ENCODE measurements around the gene TCF25.
"Not testable (repeated sequence)": the region's sequence is repeated elsewhere in the genome, so short reads cannot be mapped to it uniquely, and the experiment has no call there.

TCF25 gene

DNA sequence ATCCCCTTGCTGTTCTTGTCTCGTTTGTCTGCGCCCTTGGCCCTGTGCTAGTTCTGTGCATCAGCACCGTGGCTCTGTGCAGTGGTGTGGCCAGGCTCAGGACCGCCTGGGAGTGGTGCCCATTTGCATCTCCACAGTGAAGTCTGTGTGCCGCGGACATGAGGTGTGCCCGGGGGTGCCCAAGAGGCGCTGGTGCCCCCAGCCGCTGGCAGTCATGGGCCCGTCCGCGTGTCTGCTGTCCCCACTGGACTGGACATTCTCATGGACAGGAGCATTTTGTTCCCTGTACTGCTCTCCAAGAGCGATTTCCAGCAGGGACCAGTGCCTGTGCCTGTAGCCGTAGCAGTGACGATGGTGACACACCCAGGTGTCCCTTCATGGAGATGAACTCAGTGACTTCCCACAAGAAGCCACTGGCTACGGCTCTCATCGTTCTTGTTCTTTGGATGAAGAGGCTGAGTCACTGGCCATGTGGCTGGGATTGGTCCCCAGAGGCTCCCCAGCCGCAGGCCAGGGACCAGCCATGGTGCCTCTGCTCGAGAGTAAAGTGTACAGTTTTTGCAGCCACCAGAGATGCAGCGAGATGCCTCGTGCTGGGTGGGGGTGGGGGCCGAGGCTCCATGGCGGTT lies 32.2 kb downstream of the TCF25 start:
- DNase-seq: no peak

DNA sequence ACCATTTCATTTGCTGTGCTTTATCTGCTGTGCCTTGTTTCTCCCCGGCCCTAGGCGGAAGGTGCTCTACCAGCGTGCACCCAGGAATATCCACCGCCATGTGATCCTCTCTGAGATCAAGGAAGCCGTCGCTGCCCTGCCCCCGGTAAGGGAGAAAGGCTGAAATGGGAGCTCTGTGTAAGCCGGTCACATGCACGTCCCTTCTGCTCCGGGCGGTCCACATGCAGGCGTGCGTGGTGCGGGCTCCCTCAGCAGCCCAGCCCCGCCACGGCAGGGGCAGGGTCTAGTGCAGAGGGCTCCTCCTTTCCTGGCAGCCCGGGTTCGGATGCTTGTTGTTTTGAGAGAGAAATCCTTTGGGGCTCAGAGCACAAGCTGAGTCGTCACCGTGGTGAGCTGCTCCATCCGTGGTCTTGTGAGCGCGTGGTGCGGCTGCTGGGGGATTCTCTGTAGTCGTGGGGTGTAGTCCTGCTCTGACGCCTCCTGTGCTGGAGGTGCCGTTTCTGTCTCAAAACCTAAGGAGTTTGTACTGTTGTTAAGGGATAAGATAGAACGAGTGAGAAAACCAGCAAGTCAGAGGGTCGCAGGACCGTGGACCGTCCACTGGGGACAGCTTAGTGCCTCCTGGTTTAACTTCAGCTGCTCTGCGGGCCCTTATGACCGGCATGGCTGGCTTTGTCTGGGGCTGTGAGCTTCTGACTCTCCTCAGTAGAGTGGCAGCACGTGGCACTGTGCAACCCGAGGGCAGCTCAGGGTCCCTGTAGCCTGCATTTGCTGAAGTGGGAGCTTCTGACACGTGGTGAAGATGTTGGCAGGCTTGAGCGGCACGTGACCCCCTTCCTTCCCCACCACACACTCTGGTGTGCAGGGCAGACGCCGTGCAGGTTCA lies 33.0 kb downstream of the TCF25 start:
- DNase-seq: no peak

DNA sequence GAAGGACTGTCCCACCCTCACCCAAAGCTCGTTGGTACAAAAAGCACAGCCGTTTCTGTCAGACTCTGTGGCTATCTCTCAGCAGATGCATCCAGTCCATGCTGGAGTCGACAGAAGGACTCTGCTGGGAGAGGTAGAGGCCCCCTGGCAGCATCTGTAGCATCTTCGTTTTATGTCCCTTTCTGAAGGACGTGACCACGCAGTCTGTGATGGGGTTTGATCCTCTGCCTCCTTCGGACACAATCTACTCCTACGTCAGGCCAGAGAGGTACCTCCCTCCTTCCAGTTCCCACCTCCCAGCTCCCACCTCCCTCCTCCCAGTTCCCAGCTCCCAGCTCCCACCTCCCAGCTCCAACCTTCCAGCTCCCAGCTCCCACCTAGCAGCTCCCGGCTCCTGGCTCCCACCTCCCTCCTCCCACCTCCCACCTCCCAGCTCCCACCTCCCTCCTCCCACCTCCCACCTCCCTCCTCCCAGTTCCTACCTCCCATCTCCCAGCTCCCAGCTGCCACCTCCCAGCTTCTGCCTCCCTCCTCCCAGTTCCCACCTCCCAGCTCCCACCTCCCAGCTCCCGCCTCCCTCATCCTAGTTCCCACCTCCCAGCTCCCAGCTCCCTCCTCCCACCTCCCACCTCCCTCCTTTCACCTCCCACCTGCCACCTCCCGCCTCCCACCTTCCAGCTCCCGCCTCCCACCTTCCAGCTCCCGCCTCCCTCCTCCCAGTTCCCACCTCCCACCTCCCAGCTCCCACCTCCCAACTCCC lies 33.8 kb downstream of the TCF25 start:
- no peak for DNase-seq

DNA sequence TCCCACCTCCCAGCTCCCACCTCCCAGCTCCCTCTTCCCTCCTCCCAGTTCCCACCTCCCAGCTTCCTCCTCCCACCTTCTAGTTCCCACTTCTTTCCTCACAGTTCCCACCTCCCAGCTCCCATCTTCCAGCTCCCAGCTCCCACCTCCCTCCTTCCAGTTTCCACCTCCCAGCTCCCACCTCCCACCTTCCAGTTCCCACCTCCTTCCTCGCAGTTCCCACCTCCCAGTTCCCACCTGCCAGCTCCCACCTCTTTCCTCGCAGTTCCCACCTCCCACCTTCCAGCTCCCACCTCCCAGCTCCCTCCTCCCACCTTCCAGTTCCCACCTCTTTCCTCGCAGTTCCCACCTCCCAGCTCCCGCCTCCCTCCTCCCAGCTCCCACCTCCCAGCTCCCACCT lies 34.8 kb downstream of the TCF25 start:
- no peak for DNase-seq

DNA sequence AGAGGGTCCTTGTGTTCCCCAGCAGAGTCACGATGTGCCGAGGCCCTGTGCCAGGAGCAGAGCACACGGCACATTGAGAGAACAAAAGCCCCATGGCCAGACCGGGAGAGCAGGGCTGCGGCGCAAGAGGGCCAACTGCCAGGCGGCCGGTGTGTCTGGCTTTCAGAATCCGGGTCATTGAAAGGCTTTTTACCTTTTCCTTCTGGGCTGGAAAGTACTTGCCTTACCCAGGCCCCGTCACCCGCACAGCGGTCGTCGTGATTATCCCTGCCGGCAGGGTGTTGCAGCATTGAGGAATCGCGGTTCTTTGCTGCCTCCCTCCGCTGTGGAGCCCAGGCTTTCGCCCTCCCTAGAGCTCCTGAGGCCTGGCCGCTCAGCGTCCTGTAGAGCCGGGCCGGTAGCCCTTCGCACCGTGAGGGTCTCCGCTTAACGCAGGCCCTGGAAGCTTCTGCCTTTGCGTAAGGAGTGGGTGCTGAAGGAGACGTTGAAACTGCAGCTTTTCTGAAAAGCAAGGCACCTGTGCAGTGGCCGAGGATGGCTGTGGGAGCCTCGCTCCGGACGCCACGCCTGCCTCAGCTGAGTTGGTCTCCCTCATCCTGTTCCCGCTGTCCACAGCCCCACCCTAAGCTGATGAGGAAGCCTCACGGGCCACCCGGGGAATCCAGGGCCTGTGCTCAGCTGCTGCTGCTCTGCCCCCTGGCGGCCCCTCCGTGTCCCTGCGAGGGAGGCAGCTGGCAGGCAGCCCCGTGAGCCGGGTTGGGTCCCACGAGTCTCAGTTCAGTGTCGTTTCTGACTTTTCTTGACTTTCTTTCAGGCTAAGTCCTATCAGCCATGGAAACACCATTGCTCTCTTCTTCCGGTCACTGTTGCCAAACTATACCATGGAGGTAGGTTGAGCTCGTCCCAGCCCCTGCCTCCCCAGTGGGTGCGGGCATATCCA lies 36.7 kb downstream of the TCF25 start:
- peak; percentile 80 for DNase-seq

DNA sequence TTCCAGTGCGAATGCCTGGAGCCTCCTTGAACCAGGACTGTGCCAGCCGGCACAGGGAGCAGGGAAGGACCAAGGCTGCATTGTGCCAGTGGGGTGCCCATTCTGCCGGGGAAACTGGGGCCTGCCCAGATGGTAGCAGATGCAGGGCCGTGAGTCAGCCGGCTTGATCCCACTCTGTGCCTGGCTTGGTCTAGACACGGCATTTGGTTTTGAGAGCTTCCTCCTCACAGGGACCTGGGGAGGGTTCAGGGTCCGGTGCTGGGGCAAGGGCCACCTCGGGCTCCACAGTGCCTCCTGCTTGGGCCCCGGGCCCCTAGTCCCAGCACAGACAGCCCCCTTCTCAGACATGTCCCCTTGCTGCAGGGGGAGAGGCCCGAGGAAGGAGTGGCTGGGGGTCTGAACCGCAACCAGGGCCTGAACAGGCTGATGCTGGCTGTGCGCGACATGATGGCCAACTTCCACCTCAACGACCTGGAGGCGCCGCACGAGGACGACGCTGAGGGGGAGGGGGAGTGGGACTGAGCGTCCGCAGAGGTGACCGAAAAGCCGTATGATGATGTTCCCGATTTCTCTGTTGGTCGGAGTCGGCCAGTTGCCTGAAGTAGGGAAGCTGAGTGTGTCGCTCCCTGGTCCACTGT lies 37.4 kb downstream of the TCF25 start:
- no peak for DNase-seq

DNA sequence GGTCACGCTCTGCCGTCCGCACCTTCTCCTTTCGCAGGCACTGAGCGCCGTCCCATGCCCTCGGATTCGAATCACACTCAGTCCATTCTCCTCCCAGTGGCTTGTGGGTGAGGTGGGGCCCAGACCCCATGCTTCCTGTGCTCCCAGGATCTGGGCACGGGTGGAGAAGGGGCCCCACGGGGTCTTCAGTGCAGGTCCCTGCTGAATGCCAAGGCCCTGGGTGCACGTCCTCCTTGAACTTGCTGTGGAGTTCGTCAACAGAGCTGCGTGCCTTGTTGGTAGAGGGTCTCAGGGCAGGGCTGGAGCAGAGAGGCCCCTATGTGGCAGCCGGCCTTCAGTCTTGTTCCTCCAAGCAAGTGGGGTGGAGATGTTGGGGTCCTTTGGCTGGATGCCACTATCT lies 38.0 kb downstream of the TCF25 start:
- no peak for DNase-seq

DNA sequence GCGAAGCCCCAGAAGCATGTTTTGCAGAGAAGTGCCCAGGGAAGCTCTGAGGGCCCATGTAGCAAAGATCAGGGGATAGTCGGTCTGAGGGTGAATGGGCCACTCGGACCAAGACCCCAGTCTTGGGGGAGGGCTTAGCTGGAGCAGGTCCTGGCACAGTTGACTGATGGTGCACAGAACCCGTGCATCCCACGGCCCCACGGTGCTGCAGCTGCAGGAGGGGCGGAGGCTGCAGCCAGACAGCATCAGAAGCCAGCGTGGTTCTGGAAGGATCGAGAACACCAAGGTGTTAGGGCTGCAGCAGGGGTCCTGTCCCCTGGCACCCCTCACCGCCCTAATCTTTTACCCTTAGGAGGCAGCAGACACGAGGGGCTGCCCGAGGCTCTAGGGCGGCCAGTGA lies 38.8 kb downstream of the TCF25 start:
- DNase-seq: no peak

DNA sequence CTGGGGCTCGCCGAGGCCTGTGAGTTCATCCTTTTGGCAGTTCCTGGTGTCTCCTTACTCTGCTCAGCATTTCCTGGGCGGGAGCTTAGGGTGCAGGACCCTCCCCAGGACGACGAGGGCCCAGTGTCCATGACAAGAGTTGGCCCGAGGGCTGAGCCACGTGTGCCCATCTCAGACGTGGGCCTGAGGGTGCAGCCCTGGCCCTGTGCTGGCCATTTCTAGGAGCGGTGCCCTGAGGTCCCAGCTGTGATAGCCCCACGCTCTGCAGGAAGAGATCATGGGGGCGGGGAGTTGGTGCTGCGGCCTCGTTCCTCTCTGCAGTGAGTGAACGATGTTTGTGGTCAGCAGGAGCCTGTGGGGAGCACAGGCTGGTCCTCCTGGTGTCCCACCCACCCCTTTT lies 39.2 kb downstream of the TCF25 start:
- no peak for DNase-seq

DNA sequence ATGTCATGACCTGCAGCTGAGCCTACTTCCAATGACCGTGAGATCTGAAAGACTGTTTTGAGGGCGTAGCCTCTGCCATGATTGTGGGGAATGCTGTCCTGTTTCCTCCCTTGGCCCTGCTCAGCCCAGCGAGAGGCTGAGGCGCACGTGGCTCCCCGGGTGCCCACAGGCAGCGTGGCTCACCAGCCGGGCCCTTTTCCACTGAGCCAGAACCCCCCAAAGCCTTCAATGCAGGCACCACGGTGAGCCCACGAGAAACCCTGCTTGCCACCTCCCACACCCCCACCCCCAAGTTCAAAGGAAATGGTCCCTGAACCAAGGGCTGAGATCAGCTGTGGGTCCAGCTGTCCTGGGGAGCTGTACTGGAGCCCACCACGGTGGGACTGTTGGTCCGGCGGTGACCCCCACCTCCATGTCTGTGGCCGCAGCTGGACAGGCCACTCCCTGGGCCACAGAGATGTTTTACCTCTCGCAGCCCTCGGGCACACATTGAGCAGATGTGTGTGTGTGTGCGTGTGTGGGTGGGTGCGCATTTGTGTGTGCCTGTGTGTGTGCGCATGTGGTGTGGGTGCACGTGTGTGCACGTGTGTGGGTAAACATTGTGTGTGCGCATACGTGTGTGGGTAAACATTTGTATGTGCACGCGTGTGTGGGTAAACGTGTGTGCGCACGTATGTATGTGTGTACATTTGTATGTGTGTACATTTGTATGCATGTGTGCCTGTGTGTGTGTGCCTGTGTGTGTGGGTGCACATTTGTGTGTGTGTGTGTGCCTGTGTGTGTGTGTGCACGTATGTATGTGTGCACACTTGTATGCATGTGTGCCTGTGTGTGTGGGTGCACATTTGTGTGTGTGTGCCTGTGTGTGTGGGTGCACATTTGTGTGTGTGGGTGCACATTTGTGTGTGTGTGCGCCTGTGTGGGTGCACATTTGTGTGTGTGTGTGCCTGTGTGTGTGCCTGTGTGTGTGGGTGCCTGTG lies 40.3 kb downstream of the TCF25 start:
- no peak for DNase-seq

DNA sequence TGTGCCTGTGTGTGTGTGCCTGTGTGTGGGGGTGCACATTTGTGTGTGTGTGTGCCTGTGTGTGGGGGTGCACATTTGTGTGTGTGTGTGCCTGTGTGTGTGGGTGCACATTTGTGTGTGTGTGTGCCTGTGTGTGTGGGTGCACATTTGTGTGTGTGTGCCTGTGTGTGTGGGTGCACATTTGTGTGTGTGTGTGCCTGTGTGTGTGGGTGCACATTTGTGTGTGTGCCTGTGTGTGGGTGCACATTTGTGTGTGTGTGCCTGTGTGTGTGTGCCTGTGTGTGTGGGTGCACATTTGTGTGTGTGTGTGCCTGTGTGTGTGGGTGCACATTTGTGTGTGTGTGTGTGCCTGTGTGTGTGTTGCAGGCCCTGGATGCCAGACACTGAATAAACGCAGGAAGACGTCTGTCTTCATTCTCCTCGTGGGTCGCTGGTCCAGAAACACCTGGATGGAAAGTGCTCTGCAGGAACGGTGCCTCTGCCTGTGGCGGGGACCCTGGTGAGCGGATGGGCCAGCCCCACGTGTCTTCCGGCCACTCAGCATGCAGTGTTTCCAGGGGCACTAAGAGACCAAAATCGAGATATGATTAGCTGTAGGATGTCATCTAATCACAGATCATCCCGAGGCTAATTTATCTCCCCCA lies 41.4 kb downstream of the TCF25 start:
- DNase-seq: not testable (repeated sequence)

DNA sequence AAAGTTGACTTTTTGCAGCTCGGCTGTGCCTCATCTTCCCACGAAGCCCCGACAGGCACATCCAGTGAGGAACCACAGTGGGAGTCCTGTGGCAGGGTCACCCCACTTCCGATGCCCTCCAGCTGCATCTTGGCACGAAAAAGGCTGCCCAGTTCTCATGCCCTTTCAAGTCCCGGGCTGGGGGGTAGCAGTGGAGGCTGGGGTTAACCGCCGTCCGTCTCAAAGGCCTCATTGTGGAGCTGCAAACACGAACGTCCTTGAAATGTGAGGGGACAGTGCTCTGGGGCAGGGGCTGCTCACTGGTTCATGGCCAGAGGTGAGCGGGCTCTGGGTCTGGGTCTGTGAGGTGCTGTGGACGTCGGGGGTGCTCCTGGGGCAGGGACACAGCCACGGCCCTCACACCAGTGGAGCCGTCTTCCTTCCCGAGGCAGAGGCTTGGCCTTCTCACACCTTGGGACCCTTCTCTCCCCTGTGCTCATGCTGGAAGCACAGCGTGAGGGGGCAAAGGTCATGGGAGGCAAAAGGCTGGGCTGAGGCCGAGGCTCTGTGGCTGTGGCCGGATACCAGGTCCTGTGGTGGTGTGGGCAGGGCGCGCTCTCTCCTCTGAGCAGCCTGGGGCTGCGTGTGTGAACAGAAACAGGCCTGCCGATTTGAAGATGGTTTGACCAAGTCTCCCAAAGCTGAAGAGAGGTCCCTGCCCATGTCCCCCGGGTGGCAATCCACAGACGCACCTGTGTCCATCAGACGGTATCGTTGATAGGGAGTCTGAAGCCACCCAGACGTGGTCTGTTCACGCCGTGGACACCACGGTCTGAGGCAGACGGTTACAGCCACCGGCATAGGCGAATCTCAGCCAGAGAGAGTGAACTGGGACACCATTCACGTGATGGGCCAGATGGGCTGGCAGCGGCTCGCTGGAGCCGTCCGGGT lies 42.2 kb downstream of the TCF25 start:
- no peak for DNase-seq

DNA sequence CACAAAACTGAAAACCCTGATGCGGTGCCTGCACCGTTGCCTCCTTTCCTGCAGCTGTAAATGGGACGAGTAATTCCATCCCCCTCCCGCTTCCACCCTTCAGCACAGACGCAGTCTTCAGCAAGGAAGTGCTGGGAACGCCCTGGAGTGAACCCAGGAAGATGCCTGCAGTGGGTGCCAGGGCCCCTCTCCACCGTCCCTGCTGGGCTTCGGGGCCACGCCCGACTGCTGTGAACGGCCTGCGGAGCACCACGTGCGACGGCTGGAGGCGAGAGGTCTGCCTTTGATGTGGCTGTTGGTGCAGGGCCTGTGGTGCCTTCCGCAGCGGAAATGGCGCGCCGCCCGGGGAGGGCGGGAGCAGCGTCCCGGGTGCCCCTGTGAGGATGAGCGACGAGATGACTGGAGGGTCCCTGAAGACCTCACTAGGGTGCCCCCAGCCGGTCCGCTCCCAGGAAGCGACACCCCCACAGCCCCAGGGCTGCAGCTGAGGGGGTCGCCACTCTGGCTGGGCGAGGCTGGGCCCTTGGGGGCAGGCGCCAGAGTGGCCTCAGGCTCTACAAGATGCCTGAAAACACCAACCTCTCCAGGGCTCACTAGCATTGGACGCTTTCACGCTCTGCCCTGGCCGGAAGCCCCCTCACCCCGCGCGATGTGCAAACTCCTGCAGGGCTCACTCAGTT lies 44.5 kb downstream of the TCF25 start:
- peak; percentile 22 for DNase-seq

DNA sequence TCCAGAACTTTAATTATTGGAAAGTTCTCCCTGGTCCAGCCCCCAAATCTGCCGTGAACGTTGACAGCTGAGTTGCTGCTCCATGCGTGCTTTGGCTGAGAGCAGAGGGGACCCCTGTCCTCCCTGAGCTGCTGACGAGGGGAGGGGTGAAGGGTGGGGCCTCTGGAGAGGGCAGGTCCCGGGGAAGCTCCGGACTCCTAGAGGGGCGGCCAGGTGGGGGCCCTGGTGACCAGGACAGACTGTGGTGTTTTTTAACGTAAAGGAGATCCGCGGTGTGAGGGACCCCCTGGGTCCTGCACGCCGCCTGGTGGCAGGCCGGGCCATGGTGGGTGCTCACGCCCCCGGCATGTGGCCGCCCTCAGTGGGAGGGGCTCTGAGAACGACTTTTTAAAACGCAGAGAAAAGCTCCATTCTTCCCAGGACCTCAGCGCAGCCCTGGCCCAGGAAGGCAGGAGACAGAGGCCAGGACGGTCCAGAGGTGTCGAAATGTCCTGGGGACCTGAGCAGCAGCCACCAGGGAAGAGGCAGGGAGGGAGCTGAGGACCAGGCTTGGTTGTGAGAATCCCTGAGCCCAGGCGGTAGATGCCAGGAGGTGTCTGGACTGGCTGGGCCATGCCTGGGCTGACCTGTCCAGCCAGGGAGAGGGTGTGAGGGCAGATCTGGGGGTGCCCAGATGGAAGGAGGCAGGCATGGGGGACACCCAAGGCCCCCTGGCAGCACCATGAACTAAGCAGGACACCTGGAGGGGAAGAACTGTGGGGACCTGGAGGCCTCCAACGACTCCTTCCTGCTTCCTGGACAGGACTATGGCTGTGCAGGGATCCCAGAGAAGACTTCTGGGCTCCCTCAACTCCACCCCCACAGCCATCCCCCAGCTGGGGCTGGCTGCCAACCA lies 45.3 kb downstream of the TCF25 start, which contains the start of gene MC1R:
Gene MC1R, plus strand, starts transcription at position 410 of the 895 bp plus-strand sequence. Its CDS starts 397 bp downstream, at position 807.
- no peak for DNase-seq

DNA sequence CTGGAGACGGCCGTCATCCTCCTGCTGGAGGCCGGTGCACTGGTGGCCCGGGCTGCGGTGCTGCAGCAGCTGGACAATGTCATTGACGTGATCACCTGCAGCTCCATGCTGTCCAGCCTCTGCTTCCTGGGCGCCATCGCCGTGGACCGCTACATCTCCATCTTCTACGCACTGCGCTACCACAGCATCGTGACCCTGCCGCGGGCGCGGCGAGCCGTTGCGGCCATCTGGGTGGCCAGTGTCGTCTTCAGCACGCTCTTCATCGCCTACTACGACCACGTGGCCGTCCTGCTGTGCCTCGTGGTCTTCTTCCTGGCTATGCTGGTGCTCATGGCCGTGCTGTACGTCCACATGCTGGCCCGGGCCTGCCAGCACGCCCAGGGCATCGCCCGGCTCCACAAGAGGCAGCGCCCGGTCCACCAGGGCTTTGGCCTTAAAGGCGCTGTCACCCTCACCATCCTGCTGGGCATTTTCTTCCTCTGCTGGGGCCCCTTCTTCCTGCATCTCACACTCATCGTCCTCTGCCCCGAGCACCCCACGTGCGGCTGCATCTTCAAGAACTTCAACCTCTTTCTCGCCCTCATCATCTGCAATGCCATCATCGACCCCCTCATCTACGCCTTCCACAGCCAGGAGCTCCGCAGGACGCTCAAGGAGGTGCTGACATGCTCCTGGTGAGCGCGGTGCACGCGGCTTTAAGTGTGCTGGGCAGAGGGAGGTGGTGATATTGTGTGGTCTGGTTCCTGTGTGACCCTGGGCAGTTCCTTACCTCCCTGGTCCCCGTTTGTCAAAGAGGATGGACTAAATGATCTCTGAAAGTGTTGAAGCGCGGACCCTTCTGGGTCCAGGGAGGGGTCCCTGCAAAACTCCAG lies 46.4 kb downstream of the TCF25 start:
- DNase-seq: no peak

DNA sequence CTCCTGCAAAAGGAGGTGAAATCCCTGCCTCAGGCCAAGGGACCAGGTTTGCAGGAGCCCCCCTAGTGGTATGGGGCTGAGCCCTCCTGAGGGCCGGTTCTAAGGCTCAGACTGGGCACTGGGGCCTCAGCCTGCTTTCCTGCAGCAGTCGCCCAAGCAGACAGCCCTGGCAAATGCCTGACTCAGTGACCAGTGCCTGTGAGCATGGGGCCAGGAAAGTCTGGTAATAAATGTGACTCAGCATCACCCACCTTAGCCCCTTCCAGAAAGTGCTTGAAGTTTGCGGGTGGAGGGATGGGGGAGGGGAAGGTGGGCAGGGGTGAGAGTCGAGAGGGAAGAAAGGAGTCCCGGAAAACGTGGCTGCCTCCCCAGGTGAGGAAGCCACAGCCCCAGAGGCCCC lies 47.3 kb downstream of the TCF25 start:
- DNase-seq: no peak
